ENCODE measurements around the gene MSI1. TPM values are rescaled to one million over a fixed set of nuclear protein-coding genes. Genes with fewer than 3 reads are reported as not detected.

MSI1 gene
- total RNA-seq, result 1 to 10 TPM in 1 of 6 experiments, under 1 TPM in 1, not detected in 4; 0.06 to 1.6 TPM
- long read RNA-seq, result 0 reads

GRCh38 chr12:120368789-120369602 lies at the start of gene MSI1:
Gene MSI1 (minus strand): TSS chr12:120369164. CDS start chr12:120369091, 73 bp downstream.
- peak within 1 kb of the TSS; percentile 10 to 36 (median 35) for H3K4me3 ChIP-seq
- intact Hi-C loops (cut with DNase I), result loop anchor here in 1 of 2 donors (10.0 kb wide), 1 partner anchor 56 kb away; no protein-coding TSS in a partner anchor
- peaks cover 0 to 4% of the 10 kb centered on the region in 2 donors for H3K27me3 ChIP-seq
- no peaks in the 10 kb centered on the region for H3K9me3 ChIP-seq
- no CpG with 5 or more reads among the region's 119 CpGs for WGBS (ENCODE audit: insufficient coverage, low coverage, low lambda C conversion rate, missing lambda C conversion rate)
- no peak within 1 kb of the TSS for H3K27ac ChIP-seq
- no peaks in the 10 kb centered on the region for H3K36me3 ChIP-seq
- peaks cover 0 to 16% (median 0%) of the 10 kb centered on the region in 4 donors for H3K4me1 ChIP-seq
- no peak for DNase-seq
- TF ChIP-seq CTCF (IDR thresholded peaks at IDR 0.05) (no peak), POLR2A (IDR thresholded peaks at IDR 0.05) (no peak)
- peak in 1 of 4 donors; percentile 7 for ATAC-seq

- TF ChIP-seq CTCF (IDR thresholded peaks at IDR 0.05) (no peak), POLR2A (IDR thresholded peaks at IDR 0.05) (no peak)
- H3K27me3 ChIP-seq, result no peaks in the 10 kb centered on the region
- 97% methylated on average over 3 of the region's 4 CpGs for WGBS (ENCODE audit: insufficient coverage, low coverage, low lambda C conversion rate, missing lambda C conversion rate)
- H3K36me3 ChIP-seq, result no peaks in the 10 kb centered on the region
- no peak overlapping the region for H3K27ac ChIP-seq
- no peak overlapping the region for H3K4me3 ChIP-seq
- no peaks in the 10 kb centered on the region for H3K9me3 ChIP-seq
- no peak for DNase-seq
- no peaks in the 10 kb centered on the region for H3K4me1 ChIP-seq
- no peak for ATAC-seq
- intact Hi-C loops (cut with DNase I), result no loop called here
These were observed 49.1 kb upstream of the MSI1 start for GRCh38 chr12:120417917-120418580.

DNA sequence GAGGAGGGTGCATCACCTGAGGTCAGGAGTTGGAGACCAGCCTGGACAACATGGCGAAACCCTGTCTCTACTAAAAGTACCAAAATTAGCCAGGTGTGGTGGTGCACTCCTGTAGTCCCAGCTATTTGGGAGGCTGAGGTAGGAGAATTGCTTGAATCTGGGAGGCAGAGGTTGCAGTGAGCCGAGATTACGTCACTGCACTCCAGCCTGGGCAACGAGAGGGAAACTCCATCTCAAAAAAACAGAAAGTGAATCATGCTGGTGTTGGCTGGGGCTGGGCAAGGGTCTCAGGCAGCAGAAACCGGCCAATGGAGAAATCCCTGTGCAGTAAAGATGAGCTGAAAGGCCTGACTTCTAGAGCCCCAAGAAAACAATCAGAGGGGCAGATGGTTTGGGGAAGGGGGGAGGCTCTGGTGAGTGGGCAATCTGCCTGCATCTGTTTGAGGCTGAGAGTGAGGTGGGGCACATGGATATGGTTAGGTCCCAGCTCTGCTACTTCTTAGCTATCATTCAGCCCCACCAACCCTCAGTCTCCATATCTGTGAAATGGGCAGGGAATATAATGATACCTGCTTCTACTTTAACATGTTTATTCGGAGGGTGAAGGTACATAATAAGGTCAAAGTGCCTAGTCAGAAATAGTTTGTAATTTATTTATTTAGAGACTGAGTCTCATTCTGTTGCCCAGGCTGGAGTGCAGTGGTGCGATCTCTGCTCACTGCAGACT lies 47.7 kb upstream of the MSI1 start:
- DNase-seq, result no peak
- WGBS (ENCODE audit: insufficient coverage, low coverage, low lambda C conversion rate, missing lambda C conversion rate), result 72% methylated on average over 5 of the region's 7 CpGs

More for the DNA sequence above, 47.7 kb upstream of the MSI1 start:
- intact Hi-C loops (cut with DNase I), result no loop called here
- no peaks in the 10 kb centered on the region for H3K4me1 ChIP-seq
- no peak for TF ChIP-seq POLR2A (IDR thresholded peaks at IDR 0.05)
- TF ChIP-seq CTCF (IDR thresholded peaks at IDR 0.05), result no peak
- H3K36me3 ChIP-seq, result no peaks in the 10 kb centered on the region
- no peaks in the 10 kb centered on the region for H3K27me3 ChIP-seq
- H3K9me3 ChIP-seq, result no peaks in the 10 kb centered on the region
- ATAC-seq, result no peak
- no peak overlapping the region for H3K27ac ChIP-seq
- H3K4me3 ChIP-seq, result no peak overlapping the region

Data from right lobe of liver (tissue), 6 donors.